Suprapubic skin (tissue), 4 donors: ENCODE measurements around the gene CRAT. TPM values are rescaled to one million over a fixed set of nuclear protein-coding genes. Genes with fewer than 3 reads are reported as not detected.

Source experiments
- DNase-seq, 2 donors: peaks; one replicate each; pipeline ENCODE4 v3.0.0-alpha.2; 2019; ENCODE audit warnings: low spot score in 2 of 2
- H3K27ac ChIP-seq: fragments of 200-600 bp; sonication (generic); one replicate; pipeline ENCODE4 v1.5.1; 2019
- H3K27me3 ChIP-seq: fragments of 200-600 bp; sonication (generic); one replicate; pipeline ENCODE4 v1.5.1; 2019
- H3K36me3 ChIP-seq: fragments of 200-600 bp; sonication (generic); one replicate; pipeline ENCODE4 v1.5.1; 2019
- H3K4me1 ChIP-seq: fragments of 200-600 bp; sonication (generic); one replicate; pipeline ENCODE4 v1.5.1; 2019
- H3K4me3 ChIP-seq: fragments of 200-600 bp; sonication (generic); one replicate; pipeline ENCODE4 v1.5.1; 2019; ENCODE audit warnings: mild to moderate bottlenecking
- H3K9me3 ChIP-seq: fragments of 200-600 bp; sonication (generic); one replicate; pipeline ENCODE4 v1.5.1; 2019
- CTCF ChIP-seq, 2 donors: fragments of 200-600 bp in 1 of 2; fragments of 450-650 bp in 1 of 2; sonication (generic) in 1 of 2; IDR thresholded peaks; one replicate each; pipeline ENCODE4 v1.5.1; 2016 to 2019; ENCODE audit warnings: antibody characterized with exemption in 2 of 2, mild to moderate bottlenecking in 1 of 2, moderate library complexity in 1 of 2
- EP300 ChIP-seq: sonication (generic); formaldehyde crosslinking; IDR thresholded peaks from one replicate; pipeline ENCODE4 v1.6.1; 2017; ENCODE audit warnings: antibody characterized with exemption
- POLR2A ChIP-seq, 2 donors: fragments of 450-650 bp; IDR thresholded peaks; one replicate each; pipeline ENCODE4 v1.6.1; 2017; ENCODE audit warnings: antibody characterized with exemption in 2 of 2, mild to moderate bottlenecking in 2 of 2, moderate library complexity in 2 of 2
- POLR2AphosphoS5 ChIP-seq, 3 donors: sonication (generic); formaldehyde crosslinking; IDR thresholded peaks; one replicate each; pipeline ENCODE4 v1.6.1; 2017; ENCODE audit warnings: antibody characterized with exemption in 3 of 3
- WGBS: methylation state at CpG from one replicate; pipeline ENCODE4 v1.1.5; 2018; 5-methylcytosine and 5-hydroxymethylcytosine counted together
- total RNA-seq, 4 donors: library from RNA; depleted of rRNA; stranded (reverse); fragments of >200 nt; gene quantifications; one replicate each; pipeline ENCODE4 v1.1.0, GENCODE V29; 2016

The CRAT gene
- total RNA-seq, 4 donors from 2014 or later = 27.4 to 156 (median 42.8) TPM

DNA sequence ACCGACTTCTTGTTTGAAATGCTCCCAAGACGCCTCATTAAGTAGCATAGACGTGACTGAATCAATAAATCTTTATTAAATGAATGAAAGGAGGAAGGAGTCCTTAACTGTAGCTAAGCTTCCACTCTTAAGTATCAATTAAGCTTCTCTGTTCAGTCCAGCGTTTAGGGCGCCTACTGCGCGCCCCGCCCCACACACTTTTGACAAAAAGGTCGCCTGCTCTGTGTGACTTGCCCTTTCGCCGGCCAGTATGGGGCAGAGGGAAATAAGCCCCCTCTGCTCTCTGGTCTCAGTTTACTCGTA, 30.3 kb downstream of the CRAT start:
- Histone ChIP-seq H3K27ac (peak overlapping the region; percentile 50), H3K4me1 (peaks cover 22% of the 10 kb centered on the region), H3K36me3 (peaks cover 8% of the 10 kb centered on the region), H3K4me3 (peak overlapping the region; percentile 68), H3K27me3 (no peaks in the 10 kb centered on the region), H3K9me3 (no peaks in the 10 kb centered on the region)
- TF ChIP-seq EP300 (no peak), POLR2AphosphoS5 (IDR thresholded peaks at IDR 0.05) (no peak), CTCF (IDR thresholded peaks at IDR 0.05) (no peak), POLR2A (IDR thresholded peaks at IDR 0.05) (no peak)
- WGBS = 4% methylated on average over 12 of the region's 12 CpGs
- no peak for DNase-seq

DNA sequence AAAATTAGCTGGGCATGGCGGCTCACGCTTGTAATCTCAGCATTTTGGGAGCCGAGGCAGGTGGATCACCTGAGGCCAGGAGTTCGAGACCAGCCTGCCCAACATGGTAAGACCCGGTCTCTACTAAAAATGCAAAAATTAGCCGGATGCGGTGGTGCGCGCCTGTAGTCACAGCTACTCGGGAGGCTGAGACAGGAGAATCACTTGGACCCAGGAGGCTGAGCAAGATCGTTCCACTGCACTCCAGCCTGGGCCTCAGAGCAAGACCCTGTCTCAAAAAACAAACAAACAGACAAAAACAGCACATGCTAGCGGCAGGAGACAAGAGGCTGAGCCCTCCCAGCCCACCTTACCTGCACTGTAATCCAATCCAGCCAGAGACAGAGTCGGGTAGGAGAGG, 30.8 kb downstream of the CRAT start:
- Histone ChIP-seq H3K36me3 (peaks cover 4% of the 10 kb centered on the region), H3K4me3 (peak overlapping the region; percentile 68), H3K27me3 (no peaks in the 10 kb centered on the region), H3K27ac (no peak overlapping the region), H3K9me3 (no peaks in the 10 kb centered on the region), H3K4me1 (peaks cover 22% of the 10 kb centered on the region)
- 81% methylated on average over 13 of the region's 13 CpGs for WGBS
- DNase-seq = peak in 1 of 2 donors; percentile 52
- TF ChIP-seq EP300 (no peak), POLR2A (IDR thresholded peaks at IDR 0.05) (no peak), POLR2AphosphoS5 (IDR thresholded peaks at IDR 0.05) (no peak)

DNA sequence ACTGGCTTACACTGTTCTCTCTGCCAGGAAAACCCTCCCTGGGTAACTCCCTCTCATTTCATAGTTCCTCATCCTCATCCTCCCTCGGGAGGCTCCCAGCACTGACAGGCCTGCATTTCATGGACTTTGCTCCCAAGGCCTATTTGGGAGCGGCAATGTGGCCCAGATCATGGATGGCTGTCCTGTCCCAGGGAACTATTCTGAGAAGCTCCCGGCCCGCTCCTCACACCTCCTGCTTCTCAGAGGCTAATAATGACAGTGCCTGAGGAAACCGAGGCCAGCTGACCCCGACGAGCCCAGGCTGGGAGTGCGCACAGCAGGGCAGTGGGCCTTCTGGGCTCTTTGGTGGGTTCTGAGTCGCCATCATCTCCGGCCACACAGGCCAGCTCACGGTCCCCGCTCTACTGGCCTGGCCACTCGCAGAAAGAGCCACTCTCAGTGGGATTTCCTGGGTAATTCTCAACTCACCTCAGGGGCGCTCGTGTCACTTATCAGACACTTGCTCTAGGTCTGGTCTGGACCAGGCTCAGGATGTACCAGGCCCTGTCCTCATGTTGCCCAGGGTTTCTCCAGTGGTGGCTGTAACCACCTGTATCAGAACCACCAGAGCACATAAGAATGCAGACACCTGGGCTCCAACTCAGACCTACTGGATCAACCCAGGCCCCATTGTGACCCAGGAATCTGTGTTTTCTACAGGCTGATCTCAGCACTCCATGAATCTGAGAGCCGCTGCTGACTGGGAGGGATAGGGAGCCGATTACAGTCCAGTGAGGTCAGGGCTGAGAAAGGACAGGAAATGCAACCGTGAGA, 31.7 kb downstream of the CRAT start:
- Histone ChIP-seq H3K27ac (no peak overlapping the region), H3K4me1 (peaks cover 22% of the 10 kb centered on the region), H3K4me3 (no peak overlapping the region), H3K36me3 (no peaks in the 10 kb centered on the region), H3K27me3 (no peaks in the 10 kb centered on the region), H3K9me3 (no peaks in the 10 kb centered on the region)
- 80% methylated on average over 18 of the region's 18 CpGs for WGBS
- no peak for TF ChIP-seq POLR2AphosphoS5 (IDR thresholded peaks at IDR 0.05)
- TF ChIP-seq POLR2A (IDR thresholded peaks at IDR 0.05) = no peak
- no peak for TF ChIP-seq CTCF (IDR thresholded peaks at IDR 0.05)
- no peak for TF ChIP-seq EP300
- peak; percentile 49 to 76 for DNase-seq

DNA sequence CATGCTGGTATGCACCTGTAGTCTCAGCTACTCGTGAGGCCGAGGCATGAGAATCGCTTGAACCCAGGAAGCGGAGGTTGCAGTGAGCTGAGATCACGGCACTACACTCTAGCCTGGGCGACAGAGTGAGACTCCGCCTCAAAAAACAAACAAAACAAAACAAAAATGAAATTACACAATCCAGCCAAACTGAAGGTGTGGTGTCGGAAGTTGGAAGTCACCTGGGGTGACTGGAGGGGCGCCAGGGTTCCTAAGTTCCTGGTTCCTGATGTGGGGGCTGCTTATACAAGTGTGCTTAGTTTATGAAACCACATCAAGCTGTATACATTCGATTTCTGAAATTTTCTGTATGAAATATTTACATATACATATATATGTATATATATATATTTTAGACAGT, 33.4 kb downstream of the CRAT start:
- no peak for TF ChIP-seq POLR2AphosphoS5 (IDR thresholded peaks at IDR 0.05)
- 72% methylated on average over 10 of the region's 10 CpGs for WGBS
- Histone ChIP-seq H3K4me1 (peaks cover 21% of the 10 kb centered on the region), H3K4me3 (no peak overlapping the region), H3K9me3 (no peaks in the 10 kb centered on the region), H3K27me3 (no peaks in the 10 kb centered on the region), H3K27ac (no peak overlapping the region), H3K36me3 (no peaks in the 10 kb centered on the region)
- DNase-seq = no peak

DNA sequence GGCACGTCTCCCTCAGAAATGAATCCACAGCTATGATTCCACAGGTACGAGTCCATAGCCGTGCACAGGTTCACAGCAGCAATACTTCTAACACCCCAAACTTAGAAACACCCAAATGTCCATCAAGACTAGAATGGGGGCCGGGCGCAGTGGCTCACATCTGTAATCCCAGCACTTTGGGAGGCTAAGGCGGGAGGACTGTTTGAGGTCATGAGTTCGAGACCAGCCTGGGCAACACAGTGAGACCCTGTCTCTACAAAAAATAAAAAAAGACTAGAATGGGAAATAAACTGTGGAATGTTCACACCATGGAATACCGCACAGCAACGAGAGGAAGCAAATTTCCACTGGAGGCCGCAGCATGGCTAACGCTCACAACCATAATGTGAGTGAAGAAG, 34.0 kb downstream of the CRAT start:
- H3K4me1 ChIP-seq = peaks cover 15% of the 10 kb centered on the region
- WGBS = 98% methylated on average over 11 of the region's 11 CpGs
- TF ChIP-seq POLR2AphosphoS5 (IDR thresholded peaks at IDR 0.05) (no peak), CTCF (IDR thresholded peaks at IDR 0.05) (no peak), POLR2A (IDR thresholded peaks at IDR 0.05) (no peak), EP300 (no peak)
- no peaks in the 10 kb centered on the region for H3K9me3 ChIP-seq
- H3K27ac ChIP-seq = no peak overlapping the region
- H3K27me3 ChIP-seq = no peaks in the 10 kb centered on the region
- no peaks in the 10 kb centered on the region for H3K36me3 ChIP-seq
- H3K4me3 ChIP-seq = no peak overlapping the region
- no peak for DNase-seq

DNA sequence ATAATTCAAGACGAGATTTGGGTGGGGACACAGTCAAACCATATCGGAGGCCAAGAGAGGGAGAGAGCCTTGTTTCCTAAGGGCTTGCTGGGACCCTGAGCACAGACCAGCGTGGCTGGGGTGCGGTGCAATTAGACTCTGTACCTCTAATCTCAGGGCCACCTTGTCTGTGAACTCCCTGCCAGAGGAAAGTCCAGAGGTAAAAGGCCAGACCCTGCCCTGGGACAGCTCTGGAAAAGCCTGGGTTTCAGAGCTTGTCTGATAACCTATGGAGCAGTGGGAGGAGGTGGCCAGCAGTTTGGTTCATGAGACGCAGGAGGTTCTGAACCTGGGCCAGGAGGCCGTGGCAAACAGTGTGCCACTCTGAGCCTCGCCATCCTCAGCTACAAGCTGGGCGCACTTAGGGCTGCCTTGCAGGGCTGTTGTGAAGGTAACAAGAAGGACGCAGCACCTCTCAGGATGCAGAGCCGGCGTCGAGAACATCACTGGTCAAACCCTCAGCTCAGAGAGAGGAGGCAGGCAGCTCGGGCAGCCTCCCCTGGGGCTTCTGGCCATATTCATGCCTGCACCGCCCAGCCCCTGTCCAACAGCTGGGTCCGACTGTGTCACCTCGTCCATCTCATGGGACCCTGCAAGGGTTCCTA, 34.5 kb downstream of the CRAT start:
- TF ChIP-seq EP300 (no peak), CTCF (IDR thresholded peaks at IDR 0.05) (no peak), POLR2AphosphoS5 (IDR thresholded peaks at IDR 0.05) (no peak), POLR2A (IDR thresholded peaks at IDR 0.05) (no peak)
- H3K27me3 ChIP-seq = no peaks in the 10 kb centered on the region
- no peak overlapping the region for H3K27ac ChIP-seq
- peaks cover 12% of the 10 kb centered on the region for H3K4me1 ChIP-seq
- WGBS = 86% methylated on average over 9 of the region's 16 CpGs
- DNase-seq = peak in 1 of 2 donors; percentile 44
- no peak overlapping the region for H3K4me3 ChIP-seq
- H3K9me3 ChIP-seq = no peaks in the 10 kb centered on the region
- no peaks in the 10 kb centered on the region for H3K36me3 ChIP-seq
